Immature natural killer cell (primary cell): ENCODE measurements around the gene TXLNA. TPM values are rescaled to one million over a fixed set of nuclear protein-coding genes. Genes with fewer than 3 reads are reported as not detected.
"Not testable (repeated sequence)": the region's sequence is repeated elsewhere in the genome, so short reads cannot be mapped to it uniquely, and the experiment has no call there.

Experiments
- DNase-seq, 3 donors: peaks; one replicate each; pipeline ENCODE4 v3.0.0; 2022; ENCODE audit warnings: mixed read lengths in 1 of 3
- H3K27ac Mint-ChIP-seq, 6 donors: one replicate each; pipeline ENCODE4 v1.8.0; 2020; ENCODE audit warnings: mixed read lengths in 6 of 6, mild to moderate bottlenecking in 5 of 6, inconsistent platforms in 4 of 6, moderate library complexity in 3 of 6
- H3K27me3 Mint-ChIP-seq, 3 donors: one replicate each; pipeline ENCODE4 v1.8.0; 2020 to 2021; ENCODE audit warnings: low read depth in 3 of 3, mild to moderate bottlenecking in 3 of 3, mixed read lengths in 3 of 3, moderate library complexity in 3 of 3, inconsistent platforms in 1 of 3
- H3K36me3 Mint-ChIP-seq, 3 donors: one replicate each; pipeline ENCODE4 v1.8.0; 2020; ENCODE audit warnings: mixed read lengths in 3 of 3, inconsistent platforms in 2 of 3, mild to moderate bottlenecking in 2 of 3
- H3K4me1 Mint-ChIP-seq, 2 donors: one replicate each; pipeline ENCODE4 v1.8.0; 2020; ENCODE audit warnings: inconsistent platforms in 2 of 2, mild to moderate bottlenecking in 2 of 2, mixed read lengths in 2 of 2, moderate library complexity in 1 of 2
- H3K4me3 Mint-ChIP-seq, 5 donors: one replicate each; pipeline ENCODE4 v1.8.0; 2020; ENCODE audit warnings: mild to moderate bottlenecking in 5 of 5, mixed read lengths in 5 of 5, inconsistent platforms in 3 of 5, moderate library complexity in 3 of 5
- H3K9me3 Mint-ChIP-seq, 6 donors: one replicate each; pipeline ENCODE4 v1.8.0; 2020; ENCODE audit warnings: mild to moderate bottlenecking in 6 of 6, mixed read lengths in 6 of 6, inconsistent platforms in 4 of 6, moderate library complexity in 3 of 6
- polyA plus RNA-seq, 3 donors: library from polyadenylated mRNA; unstranded; fragments of 300-500 nt; fragmentation: Illumina TruSeq; gene quantifications; one replicate each; pipeline ENCODE4 v1.2.3, GENCODE V29; 2021

The TXLNA gene
- 10 to 100 TPM; 14.5 to 33.4 (median 18.5) TPM for polyA plus RNA-seq

GRCh38 chr1:32179443-32180185 lies at the start of gene TXLNA:
TXLNA (plus strand) TSS chr1:32179675; CDS start chr1:32180346, 671 bp downstream.
- Mint-ChIP-seq H3K4me3 (peak within 1 kb of the TSS; percentile 89 to 94 (median 91)), H3K36me3 (peaks cover 0 to 12% (median 6%) of the 10 kb centered on the region in 3 donors), H3K9me3 (no peaks in the 10 kb centered on the region), H3K27ac (peak within 1 kb of the TSS; percentile 92 to 97 (median 95)), H3K4me1 (peaks cover 37 to 41% of the 10 kb centered on the region in 2 donors), H3K27me3 (peaks cover 9 to 18% (median 11%) of the 10 kb centered on the region in 3 donors)
- peak; percentile 90 to 91 (median 90) for DNase-seq

DNA sequence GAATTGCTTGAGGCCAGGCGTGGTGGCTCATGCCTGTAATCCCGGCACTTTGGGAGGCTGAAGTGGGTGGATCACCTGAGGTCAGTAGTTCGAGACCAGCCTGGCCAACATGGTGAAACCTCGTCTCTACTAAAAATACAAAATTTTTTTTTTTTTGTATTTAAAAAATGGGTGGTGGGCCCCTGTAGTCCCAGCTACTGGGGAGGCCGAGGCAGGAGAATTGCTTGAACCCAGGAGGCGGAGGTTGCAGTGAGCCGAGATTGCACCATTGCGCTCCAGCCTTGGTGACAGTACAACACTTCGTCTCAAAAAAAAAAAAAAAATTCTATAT lies 45.6 kb upstream of the TXLNA start:
- not testable (repeated sequence) for H3K9me3 Mint-ChIP-seq, H3K36me3 Mint-ChIP-seq, H3K27me3 Mint-ChIP-seq, H3K27ac Mint-ChIP-seq, H3K4me3 Mint-ChIP-seq, DNase-seq
- peaks cover 29 to 52% of the 10 kb centered on the region in 2 donors for H3K4me1 Mint-ChIP-seq

- Mint-ChIP-seq H3K27ac (no peak overlapping the region), H3K36me3 (peaks cover 0 to 3% (median 0%) of the 10 kb centered on the region in 3 donors), H3K27me3 (peaks cover 0 to 6% (median 0%) of the 10 kb centered on the region in 3 donors), H3K4me1 (peaks cover 39 to 54% of the 10 kb centered on the region in 2 donors), H3K9me3 (no peaks in the 10 kb centered on the region), H3K4me3 (no peak overlapping the region)
- no peak for DNase-seq
Observed at GRCh38 chr1:32137111-32137510, 42.4 kb upstream of the TXLNA start.

GRCh38 chr1:32138965-32139364 lies 40.5 kb upstream of the TXLNA start:
- Mint-ChIP-seq H3K27ac (peak overlapping the region in 4 of 6 donors; percentile 25 to 70 (median 44)), H3K27me3 (peaks cover 0 to 5% (median 0%) of the 10 kb centered on the region in 3 donors), H3K36me3 (peaks cover 0 to 3% (median 0%) of the 10 kb centered on the region in 3 donors), H3K4me3 (no peak overlapping the region), H3K4me1 (peaks cover 48 to 69% of the 10 kb centered on the region in 2 donors), H3K9me3 (no peaks in the 10 kb centered on the region)
- no peak for DNase-seq

- H3K36me3 Mint-ChIP-seq, result peaks cover 0 to under 1% (median 0%) of the 10 kb centered on the region in 3 donors
- no peak for DNase-seq
- H3K27me3 Mint-ChIP-seq, result peaks cover 0 to 5% (median 0%) of the 10 kb centered on the region in 3 donors
- H3K4me1 Mint-ChIP-seq, result peaks cover 50 to 77% of the 10 kb centered on the region in 2 donors
- H3K27ac Mint-ChIP-seq, result peak overlapping the region in 2 of 6 donors; percentile 54 to 78
- H3K4me3 Mint-ChIP-seq, result peak overlapping the region in 1 of 5 donors; percentile 11
- H3K9me3 Mint-ChIP-seq, result no peaks in the 10 kb centered on the region
Observed at GRCh38 chr1:32142446-32143301, 36.8 kb upstream of the TXLNA start.

- H3K4me3 Mint-ChIP-seq, DNase-seq, H3K9me3 Mint-ChIP-seq, H3K27ac Mint-ChIP-seq, H3K27me3 Mint-ChIP-seq, H3K36me3 Mint-ChIP-seq: not testable (repeated sequence)
- peaks cover 48 to 77% of the 10 kb centered on the region in 2 donors for H3K4me1 Mint-ChIP-seq
Observed at GRCh38 chr1:32143302-32143695, 36.2 kb upstream of the TXLNA start.

DNA sequence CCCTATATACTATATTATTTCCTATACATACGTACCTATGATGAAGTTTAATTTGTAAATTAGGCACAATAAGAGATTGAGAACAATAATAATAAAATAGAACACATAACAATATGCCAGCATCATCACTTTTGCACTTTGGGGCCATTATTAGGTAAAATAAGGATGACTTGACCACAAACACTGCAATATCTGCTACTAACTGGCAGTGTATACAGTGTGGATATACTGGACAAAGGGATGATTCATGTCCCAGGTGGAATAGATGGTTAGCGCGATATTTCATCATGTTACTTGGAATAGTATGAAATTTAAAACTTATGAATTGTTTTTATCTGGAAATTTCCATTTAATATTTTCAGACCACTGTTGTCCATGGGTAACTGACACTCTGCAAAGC lies 35.4 kb upstream of the TXLNA start:
- no peak for DNase-seq
- Mint-ChIP-seq H3K36me3 (peaks cover 8 to 13% (median 9%) of the 10 kb centered on the region in 3 donors), H3K27me3 (peaks cover 0 to 2% (median 0%) of the 10 kb centered on the region in 3 donors), H3K27ac (no peak overlapping the region), H3K9me3 (peaks cover 0 to 9% (median 4%) of the 10 kb centered on the region in 6 donors), H3K4me3 (no peak overlapping the region), H3K4me1 (peaks cover 41 to 74% of the 10 kb centered on the region in 2 donors)

DNA sequence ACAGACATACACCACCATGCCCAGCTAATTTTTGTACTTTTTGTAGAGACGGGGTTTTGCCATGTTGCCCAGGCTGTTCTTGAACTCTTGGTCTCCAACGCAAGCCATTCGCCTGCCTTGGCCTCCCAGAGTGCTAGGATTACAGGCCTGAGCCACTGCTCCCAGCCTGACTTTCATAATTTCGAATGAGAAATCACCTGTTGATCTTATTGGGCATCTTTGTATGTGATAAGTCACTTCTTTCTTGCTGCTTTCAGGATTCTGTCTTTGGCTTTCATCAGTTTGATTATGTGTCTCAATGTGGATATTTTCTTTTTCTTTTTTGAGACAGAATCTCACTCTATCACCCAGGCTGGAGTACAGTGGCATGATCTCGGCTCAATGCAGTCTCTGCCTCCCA lies 31.7 kb upstream of the TXLNA start:
- H3K27me3 Mint-ChIP-seq, H3K4me3 Mint-ChIP-seq: not testable (repeated sequence)
- peaks cover 27 to 67% of the 10 kb centered on the region in 2 donors for H3K4me1 Mint-ChIP-seq

GRCh38 chr1:32150847-32151246 lies 28.6 kb upstream of the TXLNA start:
- Mint-ChIP-seq H3K4me1 (peaks cover 14 to 54% of the 10 kb centered on the region in 2 donors), H3K4me3 (no peak overlapping the region), H3K9me3 (peaks cover 0 to 10% (median 5%) of the 10 kb centered on the region in 6 donors), H3K36me3 (peaks cover 11 to 19% (median 13%) of the 10 kb centered on the region in 3 donors), H3K27ac (no peak overlapping the region), H3K27me3 (peaks cover 0 to 1% (median 0%) of the 10 kb centered on the region in 3 donors)
- no peak for DNase-seq

More for the DNA sequence above, 31.7 kb upstream of the TXLNA start:
- H3K9me3 Mint-ChIP-seq, result peaks cover 0 to 10% (median 5%) of the 10 kb centered on the region in 6 donors
- H3K36me3 Mint-ChIP-seq, result peaks cover 9 to 18% (median 11%) of the 10 kb centered on the region in 3 donors
- peak overlapping the region in 1 of 6 donors; percentile 43 for H3K27ac Mint-ChIP-seq
- not testable (repeated sequence) for DNase-seq

- H3K4me1 Mint-ChIP-seq, result peaks cover 12 to 49% of the 10 kb centered on the region in 2 donors
- H3K27ac Mint-ChIP-seq, result no peak overlapping the region
- DNase-seq, result no peak
- H3K9me3 Mint-ChIP-seq, result peaks cover 0 to 10% (median 5%) of the 10 kb centered on the region in 6 donors
- peaks cover 0 to 1% (median 1%) of the 10 kb centered on the region in 3 donors for H3K27me3 Mint-ChIP-seq
- H3K36me3 Mint-ChIP-seq, result peaks cover 11 to 24% (median 18%) of the 10 kb centered on the region in 3 donors
- H3K4me3 Mint-ChIP-seq, result no peak overlapping the region
Observed at GRCh38 chr1:32151319-32151787, 28.1 kb upstream of the TXLNA start.

DNA sequence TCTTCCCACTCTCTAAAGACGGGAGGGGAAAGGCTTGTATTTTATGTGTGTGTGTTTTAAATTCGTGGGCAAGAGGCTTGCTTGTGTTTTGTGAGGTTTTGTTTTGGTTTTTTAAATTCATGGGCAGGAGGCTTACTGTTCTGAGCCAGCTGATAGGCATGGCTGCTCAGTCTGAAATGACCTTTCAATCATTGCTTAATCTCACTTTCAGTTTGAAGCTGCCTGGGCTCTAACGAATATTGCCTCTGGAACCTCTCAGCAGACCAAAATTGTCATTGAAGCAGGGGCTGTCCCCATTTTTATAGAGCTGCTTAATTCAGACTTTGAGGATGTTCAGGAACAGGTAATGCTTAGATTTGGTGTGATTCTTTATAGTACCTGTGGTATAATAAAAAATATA lies 20.3 kb upstream of the TXLNA start:
- H3K27me3 Mint-ChIP-seq, result peaks cover 0 to 1% (median 0%) of the 10 kb centered on the region in 3 donors
- H3K4me1 Mint-ChIP-seq, result peaks cover 0 to 3% of the 10 kb centered on the region in 2 donors
- H3K4me3 Mint-ChIP-seq, result no peak overlapping the region
- peaks cover 16 to 56% (median 52%) of the 10 kb centered on the region in 3 donors for H3K36me3 Mint-ChIP-seq
- no peak for DNase-seq
- H3K27ac Mint-ChIP-seq, result no peak overlapping the region
- H3K9me3 Mint-ChIP-seq, result no peaks in the 10 kb centered on the region

DNA sequence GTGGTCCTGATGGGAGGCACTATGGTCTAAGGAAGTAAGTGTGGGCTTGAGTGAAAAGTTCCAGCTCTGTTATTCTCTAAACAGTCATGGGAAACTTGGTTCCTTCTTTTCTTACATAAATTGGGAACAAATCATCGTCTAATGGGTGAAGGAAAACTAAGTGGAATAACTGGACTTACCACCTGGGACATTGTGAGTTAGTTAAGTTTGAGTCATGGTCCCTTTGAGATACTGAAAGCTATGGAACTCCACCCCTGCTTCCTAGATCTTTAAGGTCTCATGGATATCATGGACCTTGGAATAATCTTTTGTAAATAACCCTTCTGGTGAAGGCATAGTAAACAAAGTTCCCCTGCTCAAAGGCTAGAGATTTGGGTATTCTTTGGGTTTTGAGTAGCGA lies 16.1 kb upstream of the TXLNA start:
- Mint-ChIP-seq H3K4me1 (no peaks in the 10 kb centered on the region), H3K9me3 (no peaks in the 10 kb centered on the region), H3K36me3 (peaks cover 14 to 41% (median 31%) of the 10 kb centered on the region in 3 donors), H3K27me3 (no peaks in the 10 kb centered on the region), H3K4me3 (no peak overlapping the region), H3K27ac (no peak overlapping the region)
- DNase-seq, result no peak

DNA sequence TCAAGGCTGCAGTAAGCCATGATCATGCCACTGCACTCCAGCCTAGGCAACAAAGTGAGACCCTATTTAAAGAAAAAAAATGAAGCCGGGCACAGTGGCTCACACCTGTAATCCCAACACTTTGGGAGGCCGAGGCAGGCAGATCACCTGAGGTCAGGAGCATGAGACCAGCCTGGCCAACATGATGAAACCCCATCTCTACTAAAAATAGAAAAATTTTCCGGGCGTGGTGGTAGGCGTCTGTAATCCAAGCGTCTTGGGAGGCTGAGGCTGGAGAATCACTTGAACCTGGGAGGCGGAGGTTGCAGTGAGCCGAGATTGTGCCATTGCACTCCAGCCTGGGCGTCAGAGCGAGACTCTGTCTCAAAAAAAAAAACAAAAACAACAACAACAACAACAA lies 13.8 kb upstream of the TXLNA start:
- H3K4me1 Mint-ChIP-seq, H3K9me3 Mint-ChIP-seq, H3K27ac Mint-ChIP-seq, H3K27me3 Mint-ChIP-seq, H3K4me3 Mint-ChIP-seq, DNase-seq: not testable (repeated sequence)
- peaks cover 18 to 40% (median 31%) of the 10 kb centered on the region in 3 donors for H3K36me3 Mint-ChIP-seq
